Middle frontal gyrus (tissue), 1 donor: ENCODE results near the gene AK1.
"Not testable (repeated sequence)": the region's sequence is repeated elsewhere in the genome, so short reads cannot be mapped to it uniquely, and the experiment has no call there.

Experiments used
- DNase-seq: peaks from one replicate; pipeline ENCODE4 v3.0.0-alpha.2; 2015; ENCODE audit warnings: low spot score; ENCODE audit errors: extremely low spot score

Gene AK1

GRCh38 chr9:127884976-127885490 is 7.6 kb upstream of the AK1 start:
- DNase-seq = no peak

GRCh38 chr9:127884427-127884911 is 7.0 kb upstream of the AK1 start:
- no peak for DNase-seq

GRCh38 chr9:127883959-127884358 is 6.5 kb upstream of the AK1 start:
- no peak for DNase-seq

GRCh38 chr9:127881715-127882114 is 4.2 kb upstream of the AK1 start:
- not testable (repeated sequence) for DNase-seq

GRCh38 chr9:127880143-127880542 is 2.7 kb upstream of the AK1 start:
- no peak for DNase-seq

GRCh38 chr9:127878652-127879390 is 1.3 kb upstream of the AK1 start:
- no peak for DNase-seq

GRCh38 chr9:127878001-127878651 is 651 bp upstream of the AK1 start:
- no peak for DNase-seq

GRCh38 chr9:127876764-127877562 is 512 bp downstream of the AK1 start:
- DNase-seq = no peak

GRCh38 chr9:127876026-127876763 is 1.3 kb downstream of the AK1 start:
- DNase-seq = no peak

GRCh38 chr9:127875306-127875966 is 2.0 kb downstream of the AK1 start:
- DNase-seq = no peak

GRCh38 chr9:127874301-127875221 is 2.9 kb downstream of the AK1 start:
- no peak for DNase-seq

- peak; percentile 27 for DNase-seq
Observed at GRCh38 chr9:127873886-127874285, 3.6 kb downstream of the AK1 start.

GRCh38 chr9:127873223-127873691 is 4.2 kb downstream of the AK1 start:
- no peak for DNase-seq

- no peak for DNase-seq
Observed at GRCh38 chr9:127872369-127873222, 4.9 kb downstream of the AK1 start.

GRCh38 chr9:127871531-127871930 is 5.9 kb downstream of the AK1 start:
- DNase-seq = no peak

GRCh38 chr9:127870887-127871286 is 6.6 kb downstream of the AK1 start:
- no peak for DNase-seq

GRCh38 chr9:127870153-127870491 is 7.4 kb downstream of the AK1 start:
- DNase-seq = not testable (repeated sequence)

GRCh38 chr9:127869310-127870152 is 7.9 kb downstream of the AK1 start:
- DNase-seq = peak; percentile 44
